HCEC 1CT (cell line): ENCODE results near the gene STX16.

Experiments used
- DNase-seq: peaks from one replicate; pipeline ENCODE4 v3.0.0-alpha.2; 2017

Gene STX16

GRCh38 chr20:58619077-58619863, 31.8 kb upstream of the STX16 start:
- no peak for DNase-seq

- no peak for DNase-seq
These were observed 31.1 kb upstream of the STX16 start for GRCh38 chr20:58619864-58620431.

- no peak for DNase-seq
These were observed 29.1 kb upstream of the STX16 start for GRCh38 chr20:58621906-58622548.

- DNase-seq: no peak
These were observed 28.2 kb upstream of the STX16 start for GRCh38 chr20:58622671-58623578.

- DNase-seq: peak; percentile 93
These were observed 27.3 kb upstream of the STX16 start for GRCh38 chr20:58623579-58624473.

- DNase-seq: no peak
These were observed 26.4 kb upstream of the STX16 start for GRCh38 chr20:58624687-58625086.

- DNase-seq: no peak
These were observed 25.5 kb upstream of the STX16 start for GRCh38 chr20:58625585-58625984.

DNA sequence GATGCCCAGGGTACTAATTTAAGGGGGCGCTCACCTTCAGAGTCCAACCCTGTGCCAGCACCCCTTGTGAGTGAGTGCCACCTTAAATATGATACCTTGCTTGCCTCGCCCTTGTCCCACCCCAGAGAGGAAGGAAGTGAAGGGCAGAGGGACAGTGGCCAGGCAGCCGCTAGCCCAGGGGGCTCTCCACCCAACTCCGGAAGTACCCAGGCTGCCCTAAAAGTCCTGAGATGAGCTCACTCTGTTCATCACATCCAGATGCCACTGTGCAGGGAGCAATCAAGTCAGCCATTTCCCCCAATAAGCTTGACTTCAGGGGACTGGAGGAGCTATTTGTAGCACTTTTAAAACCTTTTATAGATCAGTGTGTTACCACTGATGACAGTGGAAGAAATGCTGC, 25.0 kb upstream of the STX16 start:
- no peak for DNase-seq

DNA sequence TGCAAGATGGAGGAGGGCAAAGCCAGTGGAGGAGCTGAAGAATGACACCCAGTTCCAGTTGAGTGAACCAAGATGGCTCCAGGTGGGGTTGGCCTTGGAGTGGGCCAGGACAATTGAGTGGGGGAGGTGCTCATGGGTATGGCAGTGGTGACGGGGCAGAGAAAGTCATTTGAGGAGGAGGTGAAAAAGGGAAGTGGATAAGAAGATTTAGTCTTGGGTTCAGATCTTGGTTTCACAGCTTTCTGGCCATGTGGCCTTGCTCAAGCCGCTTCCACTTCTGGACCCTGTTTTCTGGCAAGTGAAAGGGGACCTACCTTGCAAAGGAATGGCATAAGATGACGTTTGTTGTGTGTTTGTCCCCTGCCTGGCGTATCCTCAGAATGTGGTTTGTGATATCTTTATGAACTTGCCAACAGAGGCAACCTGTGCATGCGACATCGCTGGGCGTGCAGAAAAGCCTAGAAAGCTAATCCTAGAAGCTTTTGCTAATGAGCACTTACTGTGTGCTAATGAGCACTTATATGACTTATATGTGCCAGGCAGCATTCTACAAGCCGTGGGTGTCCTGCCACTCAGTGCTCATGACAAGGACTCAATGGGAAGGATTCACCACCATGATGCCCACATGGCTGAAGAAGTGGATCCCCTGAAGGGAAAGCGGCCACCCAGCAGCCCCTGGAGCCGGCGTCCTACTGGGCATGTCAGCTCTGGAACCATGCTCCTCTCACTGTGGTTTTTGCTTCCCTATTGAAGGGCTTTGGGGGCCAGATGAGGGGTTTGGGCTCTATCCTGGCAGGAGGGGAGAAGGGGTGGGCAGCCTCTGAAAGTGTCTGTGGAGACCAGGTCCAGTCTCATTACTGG, 23.6 kb upstream of the STX16 start:
- no peak for DNase-seq

GRCh38 chr20:58628491-58629214, 22.4 kb upstream of the STX16 start:
- DNase-seq: no peak

GRCh38 chr20:58629215-58629580, 21.9 kb upstream of the STX16 start:
- DNase-seq: no peak

DNA sequence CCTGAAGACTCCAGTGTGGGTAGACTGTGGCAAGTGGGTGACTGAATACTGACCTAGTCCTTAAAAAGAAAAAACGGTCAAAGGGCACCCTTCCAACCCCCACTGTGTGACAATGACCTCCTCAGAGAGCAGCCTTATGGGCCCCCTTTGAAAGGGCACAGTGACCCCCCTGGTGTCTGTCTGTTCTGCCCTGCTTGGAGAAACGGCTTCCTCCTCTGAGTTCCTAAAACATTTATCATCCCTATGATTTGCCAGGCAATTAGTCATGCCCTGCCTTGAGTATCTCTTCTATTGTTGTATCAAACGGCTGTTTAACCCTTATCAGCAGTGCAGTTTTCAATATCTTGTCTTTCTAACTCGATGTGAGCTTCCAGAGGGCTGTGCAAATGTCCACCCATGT, 21.0 kb upstream of the STX16 start:
- peak; percentile 62 for DNase-seq

DNA sequence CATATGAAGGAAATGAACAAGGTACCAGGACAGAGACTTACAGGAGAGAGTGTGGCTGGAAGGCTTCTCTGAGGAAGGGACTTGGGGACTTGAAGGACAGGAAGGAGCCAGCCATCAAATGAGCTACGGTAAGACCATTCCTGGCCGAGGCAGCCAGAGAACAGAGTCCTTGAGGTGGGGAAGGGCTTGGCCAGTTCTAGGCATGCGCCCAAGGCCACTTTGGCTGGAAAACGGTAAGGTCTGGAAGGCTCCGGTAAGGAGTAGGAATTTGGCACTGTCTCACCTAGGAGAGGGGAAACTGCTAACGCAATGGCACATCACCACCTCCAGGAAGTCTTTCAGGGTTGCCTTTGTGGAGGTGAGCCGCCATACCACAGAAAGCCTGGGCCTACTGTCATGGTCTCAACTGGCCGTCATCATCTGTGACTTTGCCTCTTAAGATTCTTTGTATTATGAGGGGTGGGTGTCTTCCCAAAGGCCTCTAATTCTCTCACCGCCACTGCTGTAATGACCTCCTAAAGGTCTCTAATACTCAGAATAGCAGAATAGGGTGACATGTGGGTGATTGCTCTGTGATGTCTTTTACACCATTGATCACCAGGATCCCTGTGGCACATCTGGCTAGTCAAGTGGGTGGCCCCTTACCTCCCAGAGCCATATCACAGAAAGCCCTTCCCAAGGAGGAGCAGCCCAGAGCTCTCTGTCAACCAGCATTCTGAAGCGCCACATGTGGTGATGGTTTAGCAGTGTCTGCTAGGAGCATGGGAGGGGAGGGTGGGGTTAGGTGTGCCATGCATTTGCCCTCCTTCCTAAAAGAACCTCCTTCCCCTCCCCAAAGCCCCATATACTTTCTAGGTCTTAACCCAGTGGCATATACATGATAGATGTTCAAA, 17.7 kb upstream of the STX16 start:
- no peak for DNase-seq

GRCh38 chr20:58634059-58634458, 17.0 kb upstream of the STX16 start:
- no peak for DNase-seq

GRCh38 chr20:58634521-58635278, 16.4 kb upstream of the STX16 start:
- DNase-seq: no peak

GRCh38 chr20:58635279-58635665, 15.8 kb upstream of the STX16 start:
- no peak for DNase-seq

DNA sequence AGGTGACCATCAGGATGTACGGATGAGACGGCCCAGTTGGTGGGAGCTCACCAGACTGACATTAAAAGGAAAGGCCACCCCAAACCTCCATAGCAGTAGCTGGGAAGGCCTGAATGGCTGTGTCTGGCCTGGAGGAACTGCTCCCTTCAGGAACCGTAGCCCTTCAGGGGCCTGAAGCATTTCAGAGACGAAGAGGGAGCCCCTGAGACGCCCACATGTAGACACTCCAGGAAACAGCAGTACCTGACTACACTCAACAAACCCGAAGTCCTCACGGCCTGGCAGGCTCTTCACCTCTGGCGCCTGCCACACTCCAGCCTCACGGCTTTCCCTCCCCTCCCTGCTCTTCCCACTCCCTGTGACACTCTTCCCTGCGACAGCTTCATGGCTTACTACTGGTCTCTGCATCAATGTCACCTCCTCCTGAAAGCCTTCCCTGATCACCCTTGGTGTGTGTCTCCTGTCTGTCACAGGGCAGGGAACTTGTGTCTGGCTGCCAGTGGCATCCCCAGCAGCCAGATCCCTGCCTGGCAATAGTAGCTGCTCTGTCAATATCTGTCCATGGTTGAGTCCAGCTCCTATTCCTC, 14.6 kb upstream of the STX16 start:
- no peak for DNase-seq

- no peak for DNase-seq
These were observed 14.1 kb upstream of the STX16 start for GRCh38 chr20:58636983-58637421.
